CD4-positive, alpha-beta T cell treated with Interleukin-6 for 4 hours (primary cell): ENCODE measurements around the gene STAG3.
"Not testable (repeated sequence)": the region's sequence is repeated elsewhere in the genome, so short reads cannot be mapped to it uniquely, and the experiment has no call there.

Experiments used
- DNase-seq: peaks from one replicate; pipeline ENCODE4 v3.0.0-alpha.2; 2020; ENCODE audit warnings: mixed read lengths

STAG3 gene

GRCh38 chr7:100177045-100178001 lies at the start of gene STAG3, which contains the start of gene GPC2:
Gene STAG3 (plus strand): TSS chr7:100177918. CDS start chr7:100180557, 2,639 bp downstream.
Gene GPC2 (minus strand): TSS chr7:100177381. CDS start chr7:100177199, 182 bp downstream.
- peak; percentile 98 for DNase-seq

GRCh38 chr7:100128637-100128963 lies 49.1 kb upstream of the STAG3 start:
- DNase-seq: no peak

- DNase-seq: not testable (repeated sequence)
These were observed 47.5 kb upstream of the STAG3 start for GRCh38 chr7:100130220-100130607.

GRCh38 chr7:100130608-100131453 lies 46.9 kb upstream of the STAG3 start:
- peak; percentile 90 for DNase-seq

- no peak for DNase-seq
These were observed 45.6 kb upstream of the STAG3 start for GRCh38 chr7:100132126-100132525.

GRCh38 chr7:100132697-100133151 lies 45.0 kb upstream of the STAG3 start:
- peak; percentile 78 for DNase-seq

- DNase-seq: peak; percentile 32
These were observed 39.6 kb upstream of the STAG3 start for GRCh38 chr7:100137851-100138760.

- DNase-seq: no peak
These were observed 36.2 kb upstream of the STAG3 start for GRCh38 chr7:100141555-100141949.

GRCh38 chr7:100142461-100142860 lies 35.3 kb upstream of the STAG3 start:
- no peak for DNase-seq

- DNase-seq: not testable (repeated sequence)
These were observed 31.4 kb upstream of the STAG3 start for GRCh38 chr7:100146350-100146749.

- no peak for DNase-seq
These were observed 30.4 kb upstream of the STAG3 start for GRCh38 chr7:100147278-100147677.

GRCh38 chr7:100148225-100148558 lies 29.5 kb upstream of the STAG3 start:
- no peak for DNase-seq

- peak; percentile 98 for DNase-seq
These were observed 29.0 kb upstream of the STAG3 start, which contains the start of gene LAMTOR4 for GRCh38 chr7:100148559-100149328. Gene LAMTOR4 (plus strand): TSS chr7:100148918. CDS start chr7:100148973, 55 bp downstream.

GRCh38 chr7:100152404-100152803 lies 25.3 kb upstream of the STAG3 start:
- no peak for DNase-seq

GRCh38 chr7:100152937-100153666 lies 24.6 kb upstream of the STAG3 start:
- no peak for DNase-seq

- DNase-seq: no peak
These were observed 23.8 kb upstream of the STAG3 start for GRCh38 chr7:100153708-100154535.

- DNase-seq: no peak
These were observed 22.8 kb upstream of the STAG3 start for GRCh38 chr7:100154651-100155491.

GRCh38 chr7:100155553-100156317 lies 22.0 kb upstream of the STAG3 start:
- DNase-seq: no peak
